Caco-2 (cell line): ENCODE measurements around the gene SEZ6L. TPM values are rescaled to one million over a fixed set of nuclear protein-coding genes. Genes with fewer than 3 reads are reported as not detected.

Experiments
- BruUV-seq: library from RNA; stranded (reverse); fragments of 400-500 nt; replicated peaks from 2 replicates; lab custom pipeline; 2021; lab: Mats Ljungman, UMichigan
- CTCF ChIA-PET: fragments of 300-600 bp; sonication (Branson Sonifier 250); formaldehyde crosslinking; loops from one replicate; lab custom pipeline; 2022; ENCODE audit warnings: antibody characterized with exemption; lab: Charles Lee
- POLR2A ChIA-PET: fragments of 300-600 bp; sonication (Branson Sonifier 250); formaldehyde crosslinking; loops from one replicate; lab custom pipeline; 2022; ENCODE audit warnings: antibody characterized with exemption; lab: Charles Lee
- DNase-seq, 2 experiments: peaks; one replicate each; pipeline versions ENCODE4 v3.0.0 to v3.0.0-alpha.2; 2020 to 2022
- H3K27me3 ChIP-seq: replicated peaks from 2 replicates; pipeline ENCODE4 v1.6.0; 2011; ENCODE audit warnings: low read length; ENCODE audit not compliant: control insufficient read depth, insufficient read depth
- H3K36me3 ChIP-seq: 2 replicates; pipeline ENCODE4 v1.5.1; 2011; ENCODE audit warnings: low read length; ENCODE audit not compliant: control insufficient read depth, insufficient read depth
- H3K4me1 ChIP-seq: fragments of 250-450 bp; sonication (Bioruptor Pico); 2 replicates; pipeline ENCODE4 v1.5.1; 2020; ENCODE audit warnings: mild to moderate bottlenecking
- H3K4me3 ChIP-seq: 2 replicates; pipeline ENCODE4 v1.5.1; 2011; ENCODE audit warnings: low read depth, mild to moderate bottlenecking, control low read depth, low read length
- H3K9me3 ChIP-seq: fragments of 250-450 bp; sonication (Bioruptor Pico); 2 replicates; pipeline ENCODE4 v1.5.1; 2020; ENCODE audit warnings: mild to moderate bottlenecking, moderate library complexity
- H3K27ac Mint-ChIP-seq: one replicate; pipeline ENCODE4 v1.8.0; 2022; ENCODE audit warnings: mixed read lengths; ENCODE audit not compliant: unreplicated experiment
- H3K27me3 Mint-ChIP-seq: one replicate; pipeline ENCODE4 v1.8.0; 2022; ENCODE audit warnings: mixed read lengths; ENCODE audit not compliant: insufficient read depth, unreplicated experiment
- H3K36me3 Mint-ChIP-seq: one replicate; pipeline ENCODE4 v1.8.0; 2022; ENCODE audit warnings: mild to moderate bottlenecking, mixed read lengths; ENCODE audit not compliant: insufficient read depth, unreplicated experiment
- H3K4me1 Mint-ChIP-seq: one replicate; pipeline ENCODE4 v1.8.0; 2022; ENCODE audit warnings: low read depth, mixed read lengths; ENCODE audit not compliant: unreplicated experiment
- H3K4me3 Mint-ChIP-seq: one replicate; pipeline ENCODE4 v1.8.0; 2022; ENCODE audit warnings: mild to moderate bottlenecking, moderate library complexity, mixed read lengths; ENCODE audit not compliant: unreplicated experiment
- H3K9me3 Mint-ChIP-seq: one replicate; pipeline ENCODE4 v1.8.0; 2022; ENCODE audit warnings: mixed read lengths; ENCODE audit not compliant: unreplicated experiment
- CTCF ChIP-seq, 2 experiments: fragments of 200-600 bp in 1 of 2; IDR thresholded peaks; 1 replicate in 1 of 2; 2 replicates in 1 of 2; pipeline versions ENCODE4 v1.5.1 to v1.8.0; 2011 to 2022; ENCODE audit warnings: antibody characterized with exemption in 1 of 2, control low read depth in 1 of 2, inconsistent platforms in 1 of 2, low read depth in 1 of 2, low read length in 1 of 2, mild to moderate bottlenecking in 1 of 2, moderate library complexity in 1 of 2; ENCODE audit not compliant: insufficient read depth in 1 of 2, severe bottlenecking in 1 of 2, unreplicated experiment in 1 of 2
- intact Hi-C: fragments of 100-400 bp; cut with micrococcal nuclease; formaldehyde crosslinking; loops from one replicate; pipeline ENCODE4 v1.10.0; 2022; ENCODE audit not compliant: unreplicated experiment
- total RNA-seq: library from RNA; stranded (reverse); gene quantifications from 2 replicates; pipeline ENCODE4 v1.2.3, GENCODE V29; 2022

Gene SEZ6L
- total RNA-seq, 1 experiment from 2014 or later = not detected

GRCh38 chr22:26264162-26264561 is 94.9 kb downstream of the SEZ6L start:
- H3K36me3 ChIP-seq = no peaks in the 10 kb centered on the region
- no peak overlapping the region for H3K27ac Mint-ChIP-seq
- no peaks in the 10 kb centered on the region for H3K4me1 Mint-ChIP-seq
- intact Hi-C loops = no loop called here
- H3K27me3 ChIP-seq = no peaks in the 10 kb centered on the region
- POLR2A ChIA-PET = no interaction called here
- no peaks in the 10 kb centered on the region for H3K4me1 ChIP-seq
- no peaks in the 10 kb centered on the region for H3K9me3 Mint-ChIP-seq
- no TSS peak for BruUV-seq
- H3K4me3 Mint-ChIP-seq = no peak overlapping the region
- H3K27me3 Mint-ChIP-seq = peaks cover 6% of the 10 kb centered on the region
- DNase-seq = no peak
- CTCF ChIA-PET = no interaction called here
- TF ChIP-seq CTCF (IDR thresholded peaks at IDR 0.05; ENCODE audit: insufficient read depth in 1 of 2, low read depth in 1 of 2, low read length in 1 of 2, severe bottlenecking in 1 of 2, unreplicated experiment in 1 of 2) = no peak
- H3K9me3 ChIP-seq = no peaks in the 10 kb centered on the region
- H3K4me3 ChIP-seq = no peak overlapping the region
- H3K36me3 Mint-ChIP-seq = no peaks in the 10 kb centered on the region

DNA sequence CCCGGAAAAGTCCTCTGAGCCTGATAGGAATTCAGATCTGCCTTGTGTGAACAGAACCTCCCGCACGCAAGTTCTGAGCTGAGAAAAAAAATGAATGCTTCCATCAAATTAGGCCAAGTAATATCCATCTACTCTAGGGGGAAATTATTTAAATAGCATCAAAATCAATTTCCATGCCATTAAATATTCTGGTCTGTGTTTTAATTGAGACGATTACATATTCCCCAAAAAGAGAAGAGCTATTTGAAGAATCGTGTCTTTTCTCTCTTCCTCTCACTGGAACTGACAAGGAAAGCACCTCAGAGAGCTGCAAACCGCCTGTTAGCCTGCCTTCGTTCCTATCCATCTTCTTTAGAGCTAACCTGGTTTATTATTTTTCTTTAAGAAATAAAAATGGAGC is 96.0 kb downstream of the SEZ6L start:
- no peaks in the 10 kb centered on the region for H3K27me3 ChIP-seq
- no peaks in the 10 kb centered on the region for H3K9me3 ChIP-seq
- no peak for DNase-seq
- Mint-ChIP-seq H3K27ac (no peak overlapping the region), H3K36me3 (no peaks in the 10 kb centered on the region), H3K9me3 (no peaks in the 10 kb centered on the region), H3K4me3 (no peak overlapping the region), H3K27me3 (peaks cover 10% of the 10 kb centered on the region), H3K4me1 (no peaks in the 10 kb centered on the region)
- no TSS peak for BruUV-seq
- H3K4me1 ChIP-seq = no peaks in the 10 kb centered on the region
- CTCF ChIA-PET = no interaction called here
- no peak for TF ChIP-seq CTCF (IDR thresholded peaks at IDR 0.05; ENCODE audit: insufficient read depth in 1 of 2, low read depth in 1 of 2, low read length in 1 of 2, severe bottlenecking in 1 of 2, unreplicated experiment in 1 of 2)
- H3K36me3 ChIP-seq = no peaks in the 10 kb centered on the region
- no peak overlapping the region for H3K4me3 ChIP-seq
- POLR2A ChIA-PET = no interaction called here
- intact Hi-C loops = no loop called here

DNA sequence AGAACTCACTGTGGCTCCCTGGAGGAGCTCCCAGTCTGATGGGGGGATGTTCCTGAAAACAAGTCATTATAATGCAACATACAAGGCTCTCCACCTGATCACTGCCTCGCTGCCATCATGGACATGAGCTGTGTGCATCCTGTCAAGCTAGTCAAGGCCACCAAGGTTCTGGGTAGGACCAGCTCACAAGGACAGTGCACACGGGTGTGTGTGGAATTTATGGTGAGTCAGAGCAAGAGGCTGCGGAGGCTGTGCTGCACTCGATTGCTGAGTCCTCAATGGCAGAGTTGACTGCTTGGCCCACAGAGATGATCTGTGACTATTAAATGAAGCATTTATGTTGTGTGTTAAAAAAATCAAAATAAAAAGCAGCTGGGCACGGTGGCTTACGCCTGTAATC is 96.6 kb downstream of the SEZ6L start:
- intact Hi-C loops = no loop called here
- BruUV-seq = no TSS peak
- H3K36me3 ChIP-seq = no peaks in the 10 kb centered on the region

More for the DNA sequence above, 96.6 kb downstream of the SEZ6L start:
- Mint-ChIP-seq H3K9me3 (no peaks in the 10 kb centered on the region), H3K4me3 (no peak overlapping the region), H3K4me1 (no peaks in the 10 kb centered on the region), H3K27ac (no peak overlapping the region), H3K27me3 (peaks cover 10% of the 10 kb centered on the region), H3K36me3 (no peaks in the 10 kb centered on the region)
- ChIA-PET POLR2A (no interaction called here), CTCF (no interaction called here)
- no peak for DNase-seq
- Histone ChIP-seq H3K4me3 (no peak overlapping the region), H3K9me3 (no peaks in the 10 kb centered on the region), H3K4me1 (no peaks in the 10 kb centered on the region), H3K27me3 (no peaks in the 10 kb centered on the region)
- no peak for TF ChIP-seq CTCF (IDR thresholded peaks at IDR 0.05; ENCODE audit: insufficient read depth in 1 of 2, low read depth in 1 of 2, low read length in 1 of 2, severe bottlenecking in 1 of 2, unreplicated experiment in 1 of 2)
